Panc1 (cell line): ENCODE measurements around the gene LVRN.

Experiments used
- CTCF ChIP-seq: fragments of 450-650 bp; IDR thresholded peaks from 2 replicates; pipeline ENCODE4 v1.5.1; 2017; ENCODE audit warnings: mild to moderate bottlenecking
- POLR2AphosphoS5 ChIP-seq: IDR thresholded peaks from 2 replicates; pipeline ENCODE4 v1.6.1; 2012; ENCODE audit warnings: mild to moderate bottlenecking, low read depth, low read length, moderate library complexity
- REST ChIP-seq, 2 experiments: IDR thresholded peaks; 2 replicates each; pipeline ENCODE4 v1.6.1; 2011 to 2012; ENCODE audit warnings: low read depth in 2 of 2, control low read depth in 1 of 2, low read length in 1 of 2, mild to moderate bottlenecking in 1 of 2, moderate library complexity in 1 of 2; ENCODE audit not compliant: insufficient read depth in 1 of 2
- SIN3A ChIP-seq: IDR thresholded peaks from 2 replicates; pipeline ENCODE4 v1.6.1; 2012; ENCODE audit warnings: low read depth, mild to moderate bottlenecking, low read length, moderate library complexity, borderline replicate concordance; ENCODE audit not compliant: insufficient read depth

DNA sequence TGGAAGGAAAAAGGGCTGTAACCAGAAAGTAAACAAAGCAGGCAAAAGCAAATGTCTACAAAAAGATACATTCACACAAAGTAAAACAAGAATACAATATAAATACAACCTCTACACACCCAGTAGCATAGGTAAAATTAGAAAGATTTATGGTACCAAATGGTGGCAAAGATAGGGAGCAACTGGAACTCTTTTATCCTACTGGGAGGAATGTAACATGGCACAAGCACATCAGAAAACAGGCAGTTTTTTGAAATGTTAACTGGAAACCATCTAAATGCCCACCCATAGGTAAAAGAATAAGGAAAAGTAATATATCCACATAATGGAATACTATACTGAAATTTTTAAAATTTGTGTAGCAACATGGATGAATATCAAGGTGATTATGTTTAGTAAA, 61.3 kb downstream of the LVRN start:
- no peak for TF ChIP-seq CTCF
- no peak for TF ChIP-seq POLR2AphosphoS5
- no peak for TF ChIP-seq REST (IDR thresholded peaks at IDR 0.05; ENCODE audit: insufficient read depth in 1 of 2, low read depth in 2 of 2, low read length in 1 of 2)
- TF ChIP-seq SIN3A = no peak
